PC-3 (cell line): ENCODE data around the gene ATF6. TPM values are rescaled to one million over a fixed set of nuclear protein-coding genes. Genes with fewer than 3 reads are reported as not detected.
"Not testable (repeated sequence)": the region's sequence is repeated elsewhere in the genome, so short reads cannot be mapped to it uniquely, and the experiment has no call there.

Experiments
- ATAC-seq: fragments of 200-7000 bp; cut with Tn5 transposase; 2 replicates; pipeline ENCODE4 v1.9.1; 2020; ENCODE audit warnings: mild to moderate bottlenecking, moderate library complexity
- BruUV-seq: library from RNA; stranded (reverse); fragments of 400-500 nt; replicated peaks from 2 replicates; lab custom pipeline; 2021; lab: Mats Ljungman, UMichigan
- CTCF ChIA-PET: fragments of 300-600 bp; sonication (Branson Sonifier 250); formaldehyde crosslinking; loops from one replicate; lab custom pipeline; 2022; ENCODE audit warnings: antibody characterized with exemption; lab: Charles Lee
- POLR2A ChIA-PET: fragments of 300-600 bp; sonication (Branson Sonifier 250); formaldehyde crosslinking; loops from one replicate; lab custom pipeline; 2022; ENCODE audit warnings: antibody characterized with exemption; ENCODE audit not compliant: unreplicated experiment; lab: Charles Lee
- DNase-seq: peaks from one replicate; pipeline ENCODE4 v3.0.0-alpha.2; 2015
- H2AFZ ChIP-seq: fragments of 300-600 bp; sonication (generic); 2 replicates; pipeline ENCODE4 v1.6.0; 2016; ENCODE audit warnings: antibody characterized with exemption, low read length
- H3F3A ChIP-seq: fragments of 300-600 bp; sonication (generic); one replicate; pipeline ENCODE4 v1.6.0; 2017; ENCODE audit warnings: antibody characterized with exemption, low read length, control low read depth, mild to moderate bottlenecking; ENCODE audit not compliant: unreplicated experiment
- H3K27ac ChIP-seq: fragments of 300-600 bp; sonication (generic); 2 replicates; pipeline ENCODE4 v1.5.1; 2016; ENCODE audit warnings: mild to moderate bottlenecking, low read length
- H3K27me3 ChIP-seq: fragments of 300-600 bp; sonication (generic); 2 replicates; pipeline ENCODE4 v1.6.1; 2016; ENCODE audit warnings: low read length, mixed read lengths
- H3K36me3 ChIP-seq: fragments of 300-600 bp; sonication (generic); 2 replicates; pipeline ENCODE4 v1.6.1; 2016; ENCODE audit warnings: low read depth, mixed run types, low read length, mixed read lengths
- H3K4me1 ChIP-seq: fragments of 300-600 bp; sonication (generic); 2 replicates; pipeline ENCODE4 v1.5.1; 2016; ENCODE audit warnings: low read length; ENCODE audit not compliant: insufficient read depth
- H3K4me2 ChIP-seq: fragments of 300-600 bp; sonication (generic); 2 replicates; pipeline ENCODE4 v1.6.0; 2016; ENCODE audit warnings: low read length
- H3K4me3 ChIP-seq: fragments of 300-600 bp; sonication (generic); 2 replicates; pipeline ENCODE4 v1.5.1; 2016; ENCODE audit warnings: mild to moderate bottlenecking, low read length, mixed read lengths
- H3K79me2 ChIP-seq: fragments of 300-600 bp; sonication (generic); 2 replicates; pipeline ENCODE4 v1.6.1; 2017; ENCODE audit warnings: low read length, mixed read lengths
- H3K9ac ChIP-seq: fragments of 300-600 bp; sonication (generic); 2 replicates; pipeline ENCODE4 v1.6.0; 2016; ENCODE audit warnings: mild to moderate bottlenecking, low read length
- H3K9me2 ChIP-seq: fragments of 300-600 bp; sonication (generic); replicated peaks from 2 replicates; pipeline ENCODE4 v1.6.1; 2016; ENCODE audit warnings: mixed run types, low read length, mixed read lengths
- H3K9me3 ChIP-seq: fragments of 300-600 bp; sonication (generic); 2 replicates; pipeline ENCODE4 v1.6.1; 2016; ENCODE audit warnings: low read length, mixed read lengths
- H4K20me1 ChIP-seq: fragments of 300-600 bp; sonication (generic); 2 replicates; pipeline ENCODE4 v1.6.1; 2016; ENCODE audit warnings: low read length, mixed read lengths
- CTCF ChIP-seq: fragments of 300-600 bp; sonication (generic); conservative IDR thresholded peaks from 2 replicates; pipeline ENCODE4 v1.5.1; 2017; ENCODE audit warnings: antibody characterized with exemption, low read depth, mild to moderate bottlenecking, low read length
- EZH2 ChIP-seq: fragments of 300-600 bp; sonication (generic); IDR thresholded peaks from one replicate; pipeline ENCODE4 v1.6.1; 2017; ENCODE audit warnings: antibody characterized with exemption, mild to moderate bottlenecking, low read length; ENCODE audit not compliant: unreplicated experiment
- EZH2phosphoT487 ChIP-seq: fragments of 300-600 bp; sonication (generic); IDR thresholded peaks from 2 replicates; pipeline ENCODE4 v1.6.1; 2018; ENCODE audit warnings: mild to moderate bottlenecking, antibody characterized with exemption, low read length, borderline replicate concordance
- intact Hi-C: fragments of 100-400 bp; cut with micrococcal nuclease; formaldehyde crosslinking; loops from 2 replicates; pipeline ENCODE4 v1.9.0; 2023
- total RNA-seq: library from RNA; depleted of rRNA; stranded (reverse); fragments of >200 nt; gene quantifications from 2 replicates; pipeline ENCODE4 v1.2.3, GENCODE V29; 2014

ATF6 gene
- total RNA-seq, 1 experiment from 2014 or later = 19.7 TPM

- Histone ChIP-seq H3F3A (no peaks in the 10 kb centered on the region), H3K36me3 (peaks cover 11% of the 10 kb centered on the region), H2AFZ (no peak overlapping the region), H3K27ac (no peak overlapping the region), H3K4me3 (no peak overlapping the region), H3K9me3 (no peaks in the 10 kb centered on the region), H3K4me1 (no peaks in the 10 kb centered on the region), H3K79me2 (no peaks in the 10 kb centered on the region), H3K4me2 (no peak overlapping the region), H3K9ac (no peak overlapping the region), H3K27me3 (no peaks in the 10 kb centered on the region), H3K9me2 (no peaks in the 10 kb centered on the region), H4K20me1 (no peaks in the 10 kb centered on the region)
- ATAC-seq (no peak), DNase-seq (no peak)
- intact Hi-C loops = no loop called here
- no peak for TF ChIP-seq EZH2
- TF ChIP-seq EZH2phosphoT487 = no peak
- TF ChIP-seq CTCF = no peak
- ChIA-PET POLR2A (no interaction called here), CTCF (no interaction called here)
- BruUV-seq = no TSS peak
These were observed 37.1 kb downstream of the ATF6 start for GRCh38 chr1:161803181-161803580.

- Histone ChIP-seq H3K36me3 (peaks cover 19% of the 10 kb centered on the region), H3K4me2 (no peak overlapping the region), H3K9me3 (0 out of 2 replicates have a peak, but pooled peaks cover 2% of the 10 kb centered on the region), H2AFZ (no peak overlapping the region), H3K27me3 (no peaks in the 10 kb centered on the region), H3K79me2 (no peaks in the 10 kb centered on the region), H4K20me1 (no peaks in the 10 kb centered on the region), H3F3A (no peaks in the 10 kb centered on the region), H3K4me1 (no peaks in the 10 kb centered on the region), H3K27ac (no peak overlapping the region), H3K9ac (no peak overlapping the region), H3K9me2 (no peaks in the 10 kb centered on the region), H3K4me3 (no peak overlapping the region)
- no peak for TF ChIP-seq EZH2phosphoT487
- TF ChIP-seq CTCF = no peak
- TF ChIP-seq EZH2 = no peak
- intact Hi-C loops = no loop called here
- POLR2A ChIA-PET = no interaction called here
- CTCF ChIA-PET = no interaction called here
- no TSS peak for BruUV-seq
- DNase-seq (no peak), ATAC-seq (no peak)
These were observed 39.5 kb downstream of the ATF6 start for GRCh38 chr1:161805399-161806197.

DNA sequence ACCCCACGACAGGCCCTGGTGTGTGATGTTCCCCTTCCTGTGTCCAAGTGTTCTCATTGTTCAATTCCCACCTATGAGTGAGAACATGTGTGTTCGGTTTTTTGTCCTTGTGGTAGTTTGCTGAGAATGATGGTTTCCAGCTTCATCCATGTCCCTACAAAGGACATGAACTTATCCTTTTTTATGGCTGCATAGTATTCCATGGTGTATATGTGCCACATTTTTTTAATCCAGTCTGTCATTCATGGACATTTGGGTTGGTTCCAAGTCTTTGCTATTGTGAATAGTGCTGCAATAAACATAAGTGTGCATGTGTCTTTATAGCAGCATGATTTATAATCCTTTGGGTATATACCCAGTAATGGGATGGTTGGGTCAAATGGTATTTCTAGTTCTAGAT lies 43.1 kb downstream of the ATF6 start:
- H3K9ac ChIP-seq, H3K9me2 ChIP-seq, BruUV-seq, H3K79me2 ChIP-seq, H3F3A ChIP-seq, H3K9me3 ChIP-seq, DNase-seq, H3K27ac ChIP-seq, H2AFZ ChIP-seq, CTCF ChIA-PET, H3K4me3 ChIP-seq, H3K4me1 ChIP-seq, H3K27me3 ChIP-seq, H3K4me2 ChIP-seq, intact Hi-C loops, H4K20me1 ChIP-seq, POLR2A ChIA-PET, ATAC-seq: not testable (repeated sequence)
- H3K36me3 ChIP-seq = peaks cover 13% of the 10 kb centered on the region

DNA sequence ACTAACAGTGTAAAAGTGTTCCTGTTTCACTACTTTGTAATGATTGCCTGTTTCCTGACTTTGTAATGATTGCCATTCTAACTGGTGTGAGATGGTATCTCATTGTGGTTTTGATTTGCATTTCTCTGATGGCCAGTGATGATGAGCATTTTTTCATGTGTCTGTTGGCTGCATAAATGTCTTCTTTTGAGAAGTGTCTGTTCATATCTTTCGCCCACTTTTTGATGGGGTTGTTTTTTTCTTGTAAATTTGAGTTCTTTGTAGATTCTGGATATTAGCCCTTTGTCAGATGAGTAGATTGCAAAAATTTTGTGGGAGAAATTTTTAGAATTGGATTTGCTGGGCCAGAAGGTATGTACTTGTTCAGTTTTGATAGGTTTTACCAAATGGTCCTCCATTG lies 43.5 kb downstream of the ATF6 start:
- POLR2A ChIA-PET, H3K4me2 ChIP-seq, H3K9me2 ChIP-seq, H3K79me2 ChIP-seq, H3K27me3 ChIP-seq, H3K9me3 ChIP-seq, H3F3A ChIP-seq, intact Hi-C loops, DNase-seq, ATAC-seq, H3K4me1 ChIP-seq, H4K20me1 ChIP-seq, H3K27ac ChIP-seq, H3K4me3 ChIP-seq, H3K9ac ChIP-seq, BruUV-seq, H2AFZ ChIP-seq, CTCF ChIA-PET: not testable (repeated sequence)
- H3K36me3 ChIP-seq = peaks cover 13% of the 10 kb centered on the region
